Forelimb muscle (tissue), 1 donor: ENCODE measurements around the gene UCN. TPM values are rescaled to one million over a fixed set of nuclear protein-coding genes. Genes with fewer than 3 reads are reported as not detected.
"Not testable (repeated sequence)": the region's sequence is repeated elsewhere in the genome, so short reads cannot be mapped to it uniquely, and the experiment has no call there.

Source experiments
- DNase-seq: peaks from one replicate; pipeline ENCODE4 v3.0.0-alpha.2; 2013; ENCODE audit warnings: low read depth
- polyA plus RNA-seq: library from polyadenylated mRNA; unstranded; fragments of 120-200 nt; gene quantifications from one replicate; pipeline ENCODE4 v1.2.1, GENCODE V29; 2013; ENCODE audit not compliant: insufficient read length

Gene UCN, protein sequence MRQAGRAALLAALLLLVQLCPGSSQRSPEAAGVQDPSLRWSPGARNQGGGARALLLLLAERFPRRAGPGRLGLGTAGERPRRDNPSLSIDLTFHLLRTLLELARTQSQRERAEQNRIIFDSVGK
- polyA plus RNA-seq: 1.9 TPM

DNA sequence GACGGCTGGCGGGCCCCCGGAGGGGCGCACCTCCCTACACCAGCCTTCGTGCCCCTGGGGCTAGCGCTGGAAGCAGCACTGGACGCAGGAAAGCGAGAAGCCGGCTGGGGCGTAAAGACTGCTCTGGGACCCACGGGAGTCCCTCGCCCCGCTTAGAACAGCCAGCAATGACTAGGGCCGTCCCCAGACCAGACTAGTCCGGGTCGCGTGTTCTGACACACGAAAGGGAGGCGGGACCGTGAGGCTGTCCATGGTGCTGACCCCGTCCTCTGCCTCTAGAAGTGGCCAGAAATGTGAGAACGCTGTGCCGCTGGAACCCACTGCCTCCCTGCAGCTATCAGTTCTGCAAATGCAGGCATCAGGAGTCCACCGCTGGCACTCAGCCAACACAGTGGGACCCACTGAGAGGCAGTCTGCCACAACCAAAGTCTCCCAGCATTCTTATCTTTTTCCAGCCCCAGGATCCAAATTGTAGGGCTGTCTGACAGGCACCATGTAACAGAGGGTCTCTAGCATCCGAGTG is at the start of gene UCN:
Gene UCN (minus strand): TSS at position 87 of the 523 bp plus-strand sequence. CDS start 550 bp downstream, outside the sequence.
- DNase-seq: no peak

DNA sequence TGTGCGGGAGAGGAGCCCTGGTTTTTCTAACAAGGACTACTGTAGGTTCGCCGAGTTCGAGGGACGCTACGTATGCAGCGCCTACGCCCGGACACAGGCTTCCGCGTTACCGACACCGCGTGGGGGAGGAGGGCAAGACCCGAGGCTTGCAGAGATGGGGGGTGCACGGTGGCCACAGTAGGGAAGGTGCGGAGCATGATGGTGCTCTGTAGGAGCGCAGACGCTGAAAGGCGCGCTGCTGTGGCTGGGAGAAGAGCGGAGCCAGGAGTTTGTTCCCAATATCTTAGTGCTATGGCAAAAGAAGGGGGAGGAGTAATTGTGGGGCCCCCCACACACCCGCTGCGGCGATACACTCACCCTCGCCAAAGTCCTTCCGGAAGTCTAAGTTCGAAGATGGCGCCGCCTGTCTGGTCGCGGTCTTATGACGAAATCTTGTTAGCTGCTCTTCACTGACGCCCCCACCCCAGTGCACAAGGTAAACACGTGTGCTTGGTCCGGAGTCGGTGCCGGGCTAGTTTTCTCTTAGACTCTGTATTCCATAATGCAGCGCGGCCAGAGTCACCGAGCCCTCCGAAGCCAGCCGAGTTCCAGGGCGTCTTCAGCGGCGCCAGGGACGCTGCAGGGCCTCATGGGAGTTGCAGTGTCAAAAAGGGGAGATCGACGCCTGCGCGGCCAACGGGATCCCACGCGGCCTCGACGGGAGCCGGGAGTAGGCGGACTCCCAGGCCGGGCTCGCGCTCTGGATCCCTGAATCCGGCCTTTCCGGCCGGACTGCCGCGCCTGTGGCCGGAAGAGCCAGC is 48.3 kb upstream of the UCN start, which contains the start of gene GTF3C2:
Gene GTF3C2 (minus strand): TSS at position 383 of the 800 bp plus-strand sequence. CDS start 13,210 bp downstream, outside the sequence.
- DNase-seq: peak; percentile 94

DNA sequence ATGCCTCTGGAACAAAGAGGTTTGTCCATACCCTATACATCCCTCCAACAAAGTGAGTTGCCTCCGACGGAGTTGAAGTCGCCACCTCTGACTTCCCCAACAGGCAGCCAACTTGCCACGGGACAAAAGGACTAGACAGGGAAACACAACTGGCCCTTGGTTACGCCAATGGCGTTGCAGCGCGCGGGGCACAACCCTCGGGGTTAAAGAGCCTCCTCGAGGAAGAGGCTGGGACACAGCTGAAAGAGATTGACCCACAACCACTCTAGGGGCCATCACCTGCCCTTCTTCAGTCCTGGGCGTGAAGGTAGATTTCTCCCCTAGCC is 47.8 kb upstream of the UCN start:
- no peak for DNase-seq

DNA sequence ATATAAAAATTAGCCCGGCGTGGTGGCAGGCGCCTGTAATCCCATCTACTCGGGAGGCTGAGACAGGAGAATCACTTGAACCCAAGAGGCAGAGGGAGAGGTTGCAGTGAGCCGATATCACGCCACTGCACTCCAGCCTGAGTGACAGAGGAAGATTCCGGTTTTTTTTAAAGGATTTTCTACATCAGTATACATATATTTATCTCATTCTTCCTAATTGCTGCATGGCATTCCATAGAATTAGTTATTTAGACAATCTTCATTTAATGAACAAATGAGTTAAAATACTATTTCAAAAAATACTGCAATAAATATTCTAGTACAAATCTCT is 46.3 kb upstream of the UCN start:
- DNase-seq: no peak

DNA sequence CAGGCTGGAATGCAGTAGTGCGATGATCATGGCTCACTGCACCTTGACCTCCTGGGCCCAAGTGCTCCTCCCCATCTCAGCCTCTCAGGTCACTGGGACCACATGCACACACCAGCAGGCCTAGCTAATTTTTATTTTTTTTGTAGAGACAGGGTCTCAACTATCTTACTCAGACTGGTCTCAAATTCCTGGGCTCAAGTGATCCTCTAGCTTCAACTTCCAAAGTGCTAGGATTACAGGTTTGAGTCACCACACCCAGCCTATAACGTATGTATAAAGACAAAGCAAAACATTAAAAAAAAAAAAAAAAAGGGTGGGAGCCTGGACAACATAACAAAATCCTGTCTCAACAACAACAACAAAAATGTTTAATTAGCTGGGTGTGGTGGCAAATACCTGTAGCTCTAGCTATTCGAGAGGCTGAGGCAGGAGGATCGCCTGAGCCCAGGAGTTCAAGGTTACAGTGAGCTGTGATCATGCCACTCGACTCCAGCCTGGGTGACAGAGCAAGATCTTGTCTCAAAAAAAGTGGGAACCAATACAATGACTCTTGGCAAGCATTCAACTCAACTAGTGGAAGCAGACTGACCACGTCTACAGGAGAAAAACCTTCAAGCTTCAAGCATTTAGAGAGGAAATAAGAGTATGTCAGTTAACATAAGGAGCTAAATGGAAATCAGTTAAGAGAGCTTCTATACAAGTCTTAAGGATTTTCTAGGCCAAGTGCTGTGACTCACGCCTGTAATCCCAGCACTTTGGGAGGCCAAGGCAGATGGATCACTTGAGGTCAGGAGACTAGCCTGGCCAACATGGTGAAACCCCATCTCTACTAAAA is 45.7 kb upstream of the UCN start:
- DNase-seq: no peak

DNA sequence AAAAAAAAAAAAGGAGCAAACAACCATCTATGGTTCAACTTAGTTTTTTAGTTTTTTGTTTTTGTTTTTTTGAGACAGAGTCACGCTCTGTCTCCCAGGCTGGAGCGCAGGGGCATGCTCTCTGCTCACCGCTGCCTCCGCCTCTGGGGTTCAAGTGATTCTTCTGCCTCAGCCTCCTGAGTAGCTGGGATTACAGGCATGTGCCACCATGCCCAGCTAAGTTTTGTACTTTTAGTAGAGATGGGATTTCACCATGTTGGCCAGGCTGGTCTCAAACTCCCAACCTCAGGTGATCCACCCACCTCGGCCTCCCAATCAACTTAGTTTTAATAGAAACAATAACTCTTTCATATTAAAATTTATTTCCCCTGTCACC is 45.1 kb upstream of the UCN start:
- not testable (repeated sequence) for DNase-seq

DNA sequence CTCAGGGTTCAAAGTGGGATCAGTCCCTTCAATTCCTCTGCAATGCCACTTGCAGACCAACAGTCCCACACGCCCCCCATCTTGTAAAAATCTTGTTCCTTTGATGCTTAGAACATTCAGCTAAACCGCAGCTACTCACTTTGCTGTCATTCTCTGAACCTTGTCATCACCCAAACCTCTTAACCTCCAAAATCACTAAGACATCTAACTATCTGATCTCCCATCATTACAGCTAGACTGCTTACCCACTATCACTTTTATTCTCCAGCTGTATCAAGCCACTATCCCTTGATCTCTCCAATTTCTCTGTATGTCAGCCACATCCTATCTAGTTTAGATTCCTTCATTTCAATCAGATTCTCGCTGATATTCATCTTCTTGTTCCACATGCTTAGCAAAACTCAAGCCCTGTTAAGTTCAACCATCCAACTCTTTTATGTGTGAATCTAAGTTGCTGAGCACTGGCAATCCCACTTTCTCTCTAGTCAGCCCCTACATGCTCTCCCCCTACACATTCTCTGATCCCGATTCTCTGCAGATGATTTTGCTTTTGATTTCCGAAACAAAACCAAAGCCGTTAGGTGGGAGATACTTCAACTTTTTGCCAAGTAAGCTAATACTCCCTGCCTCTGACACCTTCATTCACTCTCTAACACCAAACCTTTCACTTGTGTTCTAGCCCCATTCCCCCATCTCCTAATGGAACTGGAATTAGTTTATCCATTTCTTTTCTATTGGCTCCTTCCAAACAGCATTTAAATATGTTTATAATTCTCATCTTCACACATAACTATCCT is 43.8 kb upstream of the UCN start:
- no peak for DNase-seq

DNA sequence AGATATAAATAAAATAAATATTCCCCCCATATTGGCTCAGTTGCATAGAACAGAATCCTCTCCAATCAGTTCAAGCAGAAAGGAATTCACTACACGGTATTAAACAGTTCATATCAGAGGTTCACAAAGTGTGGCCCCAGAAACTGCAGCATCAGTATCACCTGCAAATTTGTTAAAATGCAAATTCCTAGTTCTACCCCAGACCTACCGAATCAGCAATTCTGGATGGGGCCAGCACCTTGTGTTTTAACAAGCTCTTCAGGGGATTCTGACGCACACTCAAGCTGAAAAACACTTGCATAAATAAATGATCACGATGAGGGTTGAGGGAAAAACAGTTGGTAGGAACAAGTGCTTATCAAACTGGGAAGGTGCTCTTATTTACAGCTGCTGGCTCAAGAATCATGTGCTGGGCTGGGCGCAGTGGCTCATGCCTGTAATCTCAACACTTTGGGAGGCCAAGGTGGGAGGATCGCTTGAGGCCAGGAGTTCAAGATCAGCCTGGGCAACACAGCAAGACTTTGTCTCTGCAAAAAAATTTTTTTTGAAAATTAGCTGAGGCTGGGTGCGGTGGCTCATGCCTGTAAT is 42.0 kb upstream of the UCN start:
- DNase-seq: no peak

DNA sequence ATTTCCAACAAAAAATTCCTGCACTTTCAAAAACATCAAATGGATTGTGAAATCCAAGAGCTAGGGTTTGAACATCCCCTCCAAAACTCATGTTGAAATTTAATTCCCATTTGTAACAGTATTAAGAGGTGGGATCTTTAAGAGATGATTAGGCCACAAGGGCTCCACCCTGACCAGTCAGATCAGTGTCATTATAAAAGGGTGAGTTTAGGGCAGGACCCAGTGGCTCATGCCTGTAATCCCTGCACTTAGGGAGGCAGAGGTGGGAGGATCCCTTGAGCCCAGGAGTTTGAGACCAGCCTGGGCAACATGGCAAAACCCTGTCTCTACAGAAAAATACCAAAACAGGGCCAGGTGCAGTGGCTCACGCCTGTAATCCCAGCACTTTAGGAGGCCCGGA is 39.4 kb upstream of the UCN start:
- DNase-seq: no peak

DNA sequence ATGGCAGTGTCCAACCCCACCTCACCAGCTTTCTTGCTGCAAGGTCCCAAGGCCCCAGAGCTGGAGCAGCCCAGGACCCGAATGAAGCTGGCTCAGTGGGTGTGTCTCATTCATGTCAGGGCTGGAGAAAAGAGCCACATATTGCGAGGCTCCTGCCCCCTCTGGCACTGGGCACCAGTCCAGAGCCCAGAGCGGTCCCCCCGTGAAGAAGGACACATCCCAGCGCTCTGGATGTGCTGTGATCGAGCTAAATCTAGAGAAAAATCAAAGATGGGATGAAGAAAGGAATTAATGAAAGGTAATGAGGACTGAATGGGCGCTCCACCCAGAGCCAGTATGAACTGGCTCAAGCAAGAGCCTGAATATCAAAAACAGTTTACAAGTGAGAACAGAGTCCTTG is 27.9 kb upstream of the UCN start:
- DNase-seq: no peak

DNA sequence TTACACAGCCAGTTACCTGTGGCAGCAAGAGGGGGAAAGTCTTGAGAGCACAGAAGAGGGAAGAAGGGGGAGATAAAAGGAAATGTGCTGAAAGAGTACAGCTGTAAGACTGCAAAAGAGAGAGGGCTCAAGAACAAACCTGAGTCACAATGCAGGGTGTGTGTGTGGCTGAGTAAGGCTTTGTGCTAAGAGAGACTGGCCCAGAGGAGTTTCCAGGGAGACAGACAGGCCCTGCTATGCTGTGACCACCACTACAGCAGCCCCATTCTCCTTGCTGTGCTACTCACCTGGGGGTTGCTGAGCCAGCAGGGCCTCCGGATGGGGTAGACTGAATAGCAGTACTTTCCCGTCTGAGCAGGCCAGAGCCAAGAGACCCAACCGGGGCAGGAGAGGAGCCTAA is 27.1 kb upstream of the UCN start:
- DNase-seq: no peak

DNA sequence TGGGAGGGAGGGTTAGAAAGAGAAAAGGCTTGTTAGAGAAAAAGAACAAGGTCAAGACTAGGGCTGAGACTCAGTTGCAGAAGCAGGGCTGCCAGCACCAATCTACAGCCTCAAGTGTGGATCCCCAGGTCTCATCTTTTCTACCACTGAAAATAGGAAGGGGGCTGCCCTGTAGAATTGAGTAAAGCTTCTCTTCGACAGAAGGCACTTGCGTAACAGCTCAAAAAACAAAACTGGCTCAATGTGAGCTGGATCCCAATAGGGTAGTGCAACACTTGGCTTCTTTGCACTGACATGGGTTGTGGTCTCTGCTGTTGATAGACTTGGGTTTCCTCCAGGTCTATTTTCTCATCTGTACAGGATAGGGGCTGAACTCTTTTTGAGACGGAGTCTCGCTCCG is 16.5 kb upstream of the UCN start:
- DNase-seq: no peak

DNA sequence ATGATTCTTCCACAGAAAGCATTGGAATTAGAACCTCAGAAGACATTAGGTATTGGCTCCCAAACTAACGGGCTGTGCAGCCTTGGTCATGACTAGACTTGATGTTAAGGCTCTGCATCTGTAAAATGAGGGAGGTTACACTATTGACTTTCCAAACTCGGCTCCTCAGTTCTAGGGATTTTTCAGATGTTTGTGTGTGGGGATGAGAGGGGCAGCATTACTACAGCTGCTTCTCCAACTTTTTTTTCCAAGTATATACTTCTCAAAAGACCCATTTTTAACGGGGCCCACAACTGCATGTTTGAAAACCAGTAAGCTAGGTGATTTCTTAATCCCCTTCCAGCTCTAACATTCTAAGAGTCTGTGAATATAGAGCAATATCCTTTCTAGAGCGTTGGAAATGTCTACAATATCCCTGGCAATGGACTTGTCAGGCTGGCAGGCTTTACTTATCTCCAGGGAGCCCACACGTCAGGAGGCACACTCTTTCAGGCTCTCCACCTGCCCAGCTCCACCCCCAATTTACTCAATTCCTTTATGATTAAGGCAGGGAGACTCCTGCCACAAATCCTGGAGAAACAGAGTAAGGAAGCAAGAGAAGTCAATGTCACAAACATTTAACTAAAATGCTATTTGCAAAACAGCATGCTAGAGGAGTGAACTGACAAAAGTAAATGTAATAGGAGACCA is 15.5 kb upstream of the UCN start:
- DNase-seq: no peak

DNA sequence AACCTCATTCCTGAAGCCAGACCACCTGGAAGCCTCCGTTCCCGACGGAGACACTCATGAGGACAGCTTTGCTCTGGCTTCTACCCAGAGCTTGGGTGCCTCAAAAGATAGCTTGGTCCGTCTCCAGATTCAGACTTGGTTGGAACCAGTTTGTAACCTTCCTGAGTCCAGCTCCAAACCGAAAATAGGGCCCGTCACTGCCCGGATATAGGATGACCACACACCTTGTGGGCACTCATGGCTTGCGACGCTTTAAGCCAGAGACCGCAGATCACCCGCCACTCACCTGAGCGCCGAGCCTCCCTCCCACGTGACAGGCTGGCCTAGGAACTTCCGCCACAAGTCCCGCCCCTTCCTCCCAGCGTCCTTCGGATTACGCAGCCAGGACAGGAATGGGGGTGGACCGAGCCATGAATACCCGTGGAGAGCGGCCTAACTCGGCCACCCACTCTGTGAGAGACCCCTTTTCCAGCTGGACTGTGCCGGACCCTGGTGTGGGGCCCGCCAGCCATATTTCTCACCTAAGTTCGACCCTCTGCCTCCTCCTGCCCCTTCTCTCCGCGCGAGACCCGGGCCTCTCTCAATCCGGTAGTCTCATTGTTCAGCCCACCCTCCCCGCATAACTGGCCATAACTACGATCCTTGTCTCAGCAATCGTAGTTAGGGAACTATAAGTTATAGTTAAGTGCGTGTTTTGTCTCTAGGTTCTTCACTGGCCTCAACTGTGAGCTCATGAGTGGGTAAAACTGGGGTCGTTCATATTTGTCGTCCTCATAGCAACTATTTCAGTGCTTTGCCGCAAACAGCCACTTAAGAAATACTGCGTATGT is 14.7 kb upstream of the UCN start, which contains the start of gene MPV17:
Gene MPV17 (minus strand): TSS at position 332 of the 830 bp plus-strand sequence. CDS start 580 bp downstream, outside the sequence.
- peak; percentile 77 for DNase-seq

DNA sequence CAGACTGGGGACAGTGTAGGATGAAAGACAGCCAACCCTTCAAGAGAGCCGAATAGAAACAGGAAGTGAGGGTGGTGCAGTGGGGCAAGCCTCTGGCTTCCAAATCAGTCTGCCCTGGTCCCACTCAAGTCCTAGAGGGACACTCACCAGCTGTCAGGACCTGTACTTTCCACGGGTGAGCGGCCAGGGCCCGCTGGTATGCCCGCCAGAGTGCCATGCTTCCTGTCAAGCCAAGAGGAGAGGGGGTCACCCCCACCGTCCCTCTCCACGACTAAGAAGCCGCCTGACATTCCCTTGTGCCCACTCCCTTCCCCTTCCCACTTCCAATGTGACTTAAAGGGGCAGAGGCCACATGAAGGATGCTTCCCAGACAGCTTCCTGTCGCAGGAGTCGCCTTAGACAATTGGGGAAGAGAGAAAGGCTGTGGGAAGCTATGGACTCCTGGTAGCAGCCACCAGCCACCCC is 14.1 kb upstream of the UCN start:
- no peak for DNase-seq

DNA sequence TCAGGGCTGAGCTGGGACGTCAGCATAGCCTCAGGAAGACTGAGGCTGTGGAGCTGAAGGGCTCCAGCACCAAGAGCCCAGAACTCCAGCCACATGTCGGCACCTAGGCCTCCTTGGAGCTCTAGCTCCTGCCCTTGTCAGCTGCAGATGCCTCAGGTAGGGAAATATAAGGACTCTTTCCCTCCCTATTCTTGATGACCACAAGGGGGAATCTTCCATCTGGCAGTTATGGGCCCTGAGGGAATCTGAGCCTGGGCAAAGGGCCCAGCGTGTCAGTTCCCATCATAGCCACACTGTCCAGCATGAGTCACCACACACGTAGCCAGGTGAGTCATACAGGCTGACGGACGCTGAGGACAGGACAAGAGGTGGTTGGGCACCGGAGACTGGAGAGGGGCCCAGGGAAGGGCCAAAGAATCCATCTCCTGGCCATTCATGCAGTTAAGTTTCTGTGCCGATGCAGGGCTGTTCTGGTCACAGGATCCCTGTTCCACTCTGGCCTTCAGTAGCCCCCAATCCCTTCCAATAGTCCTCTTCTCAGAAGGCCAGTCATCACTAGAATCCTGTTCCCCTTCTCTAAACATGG is 12.8 kb upstream of the UCN start:
- DNase-seq: no peak

DNA sequence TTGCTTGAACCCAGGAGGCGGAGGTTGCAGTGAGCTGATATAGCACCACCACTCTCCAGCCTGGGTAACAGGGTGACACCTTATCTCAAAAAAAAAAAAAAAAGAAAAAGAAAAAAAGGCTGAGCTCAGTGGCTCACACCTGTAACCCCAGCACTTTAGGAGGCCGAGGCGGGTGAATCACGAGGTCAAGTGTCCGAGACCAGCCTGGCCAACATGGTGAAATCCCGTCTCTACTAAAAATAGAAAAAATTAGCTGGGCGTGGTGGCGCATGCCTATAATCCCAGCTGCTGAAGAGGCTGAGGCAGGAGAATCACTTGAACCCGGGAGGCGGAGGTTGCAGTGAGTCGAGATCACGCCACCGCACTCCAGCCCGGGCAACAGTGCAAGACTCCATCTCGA is 11.6 kb upstream of the UCN start:
- DNase-seq: not testable (repeated sequence)

DNA sequence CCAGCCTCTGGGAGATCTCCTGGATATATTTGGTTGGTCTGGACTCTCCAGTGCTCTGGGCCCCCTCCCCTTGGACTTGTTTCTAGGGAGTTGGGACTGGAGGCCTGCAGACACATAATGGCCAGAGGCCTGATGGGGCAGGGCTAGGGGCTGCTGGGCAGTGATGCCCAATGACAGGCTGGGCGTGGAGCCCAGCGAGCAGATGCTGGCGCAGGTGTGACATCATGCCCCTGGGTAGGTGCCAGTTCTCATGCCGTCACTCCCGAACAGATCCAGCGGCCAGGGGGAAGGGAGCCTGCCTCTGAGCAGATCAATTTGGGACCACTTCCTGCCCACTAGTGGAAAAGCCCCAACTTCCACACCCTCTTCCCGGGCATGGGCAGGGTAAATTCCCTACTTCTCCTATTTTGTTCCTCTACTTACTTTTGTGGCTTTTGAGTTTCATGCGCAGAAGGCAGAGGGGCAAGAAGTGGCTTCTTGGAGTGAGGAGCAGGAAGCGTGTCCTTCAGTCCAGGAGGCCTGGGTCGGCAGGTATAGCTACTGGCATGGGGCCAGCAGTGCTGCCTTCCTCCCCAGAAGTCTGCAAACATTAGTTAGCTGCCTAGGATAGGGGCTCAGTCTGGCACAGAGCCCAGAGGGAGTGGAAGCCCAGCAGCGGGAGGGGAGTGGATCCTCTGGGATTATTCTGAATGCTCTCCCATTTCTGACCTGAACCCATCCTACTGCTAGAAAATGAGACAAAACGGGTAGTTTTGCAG is 8.6 kb upstream of the UCN start:
- no peak for DNase-seq
